Stomach (tissue), 19 donors: Measurements from ENCODE around the gene CXXC1. TPM values are rescaled to one million over a fixed set of nuclear protein-coding genes. Genes with fewer than 3 reads are reported as not detected.

ENCODE experiments used
- DNase-seq, 2 donors: peaks; one replicate each; pipeline versions ENCODE4 v3.0.0 to v3.0.0-alpha.2; 2013 to 2019
- H3K27ac ChIP-seq, 5 donors: fragments of 200-600 bp in 4 of 5; sonication (generic) in 4 of 5; one replicate each; pipeline ENCODE4 v1.5.1; 2013 to 2019; ENCODE audit warnings: mild to moderate bottlenecking in 1 of 5, moderate library complexity in 1 of 5
- H3K27me3 ChIP-seq, 3 donors: fragments of 200-600 bp; sonication (generic); one replicate each; pipeline ENCODE4 v1.5.1; 2017 to 2019; ENCODE audit warnings: mixed run types in 1 of 3
- H3K36me3 ChIP-seq, 4 donors: fragments of 200-600 bp; sonication (generic); 1 replicate in 3 of 4; 2 replicates in 1 of 4; pipeline ENCODE4 v1.5.1; 2016 to 2019
- H3K4me1 ChIP-seq, 4 donors: fragments of 200-600 bp; sonication (generic); one replicate each; pipeline ENCODE4 v1.5.1; 2016 to 2019
- H3K4me3 ChIP-seq, 4 donors: fragments of 200-600 bp; sonication (generic) in 3 of 4; one replicate each; pipeline ENCODE4 v1.5.1; 2016 to 2019; ENCODE audit warnings: mild to moderate bottlenecking in 1 of 4
- H3K9me3 ChIP-seq, 4 donors: fragments of 200-600 bp; sonication (generic); one replicate each; pipeline ENCODE4 v1.5.1; 2016 to 2019
- CTCF ChIP-seq, 7 experiments: fragments of 450-650 bp in 4 of 7; fragments of 200-600 bp in 3 of 7; sonication (generic) in 3 of 7; IDR thresholded peaks; one replicate each; pipeline ENCODE4 v1.5.1; 2016 to 2019; ENCODE audit warnings: antibody characterized with exemption in 7 of 7, control low read depth in 2 of 7, mild to moderate bottlenecking in 1 of 7
- EP300 ChIP-seq: sonication (generic); formaldehyde crosslinking; IDR thresholded peaks from one replicate; pipeline ENCODE4 v1.6.1; 2017; ENCODE audit warnings: antibody characterized with exemption
- POLR2A ChIP-seq, 4 donors: fragments of 450-650 bp; IDR thresholded peaks; one replicate each; pipeline ENCODE4 v1.6.1; 2016; ENCODE audit warnings: antibody characterized with exemption in 4 of 4, control low read depth in 2 of 4, mild to moderate bottlenecking in 1 of 4, moderate library complexity in 1 of 4
- POLR2AphosphoS5 ChIP-seq, 3 donors: sonication (generic); formaldehyde crosslinking; IDR thresholded peaks; one replicate each; pipeline ENCODE4 v1.6.1; 2016; ENCODE audit warnings: antibody characterized with exemption in 3 of 3
- WGBS, 5 donors: extraction: QIAGEN DNeasy Blood & Tissue Kit in 3 of 5; methylation state at CpG; one replicate each; pipeline versions ENCODE4 v1.1.5 to v1.1.7; 2013 to 2018; 5-methylcytosine and 5-hydroxymethylcytosine counted together
- intact Hi-C: fragments of 100-400 bp; cut with DNase I; formaldehyde crosslinking; loops from one replicate; pipeline ENCODE4 v1.15.1; 2023; ENCODE audit warnings: low total_unique reads
- long read RNA-seq, 10 donors: transcript quantifications; one replicate each; lab custom pipeline, GENCODE V29; 2026
- polyA plus RNA-seq, 3 donors: library from polyadenylated mRNA; stranded (reverse); fragments of 200-250 nt; gene quantifications; one replicate each; pipeline ENCODE4 v1.2.3, GENCODE V29; 2013
- total RNA-seq, 5 donors: library from RNA; depleted of rRNA; stranded (reverse); fragments of >200 nt; gene quantifications; one replicate each; pipeline versions ENCODE4 v1.1.0 to v1.2.3, GENCODE V29; 2014 to 2016
- donor health status: healthy with polysubstance abuse.
- donor health status: Bipolar disorder and iron deficiency.
- donor health status: healthy.

CXXC1 gene
- total RNA-seq = 100 to 1,000 TPM in 3 of 5 donors, 10 to 100 TPM in 2; 31.9 to 195 (median 112) TPM
- polyA plus RNA-seq = 10 to 100 TPM; 56.1 to 78.5 (median 64.4) TPM
- long read RNA-seq, donor 1, transcript CXXC1-209 (2 exons, 802 nt) = major isoform, 15 of 19 reads
- long read RNA-seq, donor 1, partial matches to known transcripts = 0 of 19 reads
- long read RNA-seq, donor 1, other reads (novel, unspliced or antisense) = 0 of 19 reads
- long read RNA-seq, donor 2, transcript CXXC1-209 (2 exons, 802 nt) = major isoform, 11 of 16 reads
- long read RNA-seq, donor 2, partial matches to known transcripts = 0 of 16 reads
- long read RNA-seq, donor 2, other reads (novel, unspliced or antisense) = 0 of 16 reads
- long read RNA-seq, donor 3, transcript CXXC1-209 (2 exons, 802 nt) = major isoform, 5 of 8 reads
- long read RNA-seq, donor 3, partial matches to known transcripts = 0 of 8 reads
- long read RNA-seq, donor 3, other reads (novel, unspliced or antisense) = 0 of 8 reads
- long read RNA-seq, donor 4 = 0 reads
- long read RNA-seq, donor 5, transcript CXXC1-209 (2 exons, 802 nt) = major isoform, 5 of 8 reads
- long read RNA-seq, donor 5, partial matches to known transcripts = 0 of 8 reads
- long read RNA-seq, donor 5, other reads (novel, unspliced or antisense) = 0 of 8 reads
- long read RNA-seq, donor 6, transcript CXXC1-209 (2 exons, 802 nt) = major isoform, 62 of 69 reads
- long read RNA-seq, donor 6, partial matches to known transcripts = 0 of 69 reads
- long read RNA-seq, donor 6, other reads (novel, unspliced or antisense) = 0 of 69 reads
- long read RNA-seq, donor 7, transcript CXXC1-209 (2 exons, 802 nt) = major isoform, 7 of 13 reads
- long read RNA-seq, donor 7, partial matches to known transcripts = 0 of 13 reads
- long read RNA-seq, donor 7, other reads (novel, unspliced or antisense) = 0 of 13 reads
- long read RNA-seq, donor 8, transcript CXXC1-209 (2 exons, 802 nt) = major isoform, 10 of 13 reads
- long read RNA-seq, donor 8, partial matches to known transcripts = 0 of 13 reads
- long read RNA-seq, donor 8, other reads (novel, unspliced or antisense) = 0 of 13 reads
- long read RNA-seq, donor 9, transcript CXXC1-209 (2 exons, 802 nt) = major isoform, 5 of 7 reads
- long read RNA-seq, donor 9, partial matches to known transcripts = 0 of 7 reads
- long read RNA-seq, donor 9, other reads (novel, unspliced or antisense) = 0 of 7 reads
- long read RNA-seq, donor 10, transcript CXXC1-209 (2 exons, 802 nt) = major isoform, 6 of 7 reads
- long read RNA-seq, donor 10, partial matches to known transcripts = 0 of 7 reads
- long read RNA-seq, donor 10, other reads (novel, unspliced or antisense) = 0 of 7 reads

GRCh38 chr18:50287441-50288347 lies at the start of gene CXXC1:
Gene CXXC1, minus strand, starts transcription at chr18:50287692. Its CDS starts 103 bp downstream, at chr18:50287589.
- DNase-seq = peak; percentile 98 to 100
- intact Hi-C loops = no loop called here
- TF ChIP-seq POLR2AphosphoS5 (IDR thresholded peaks at IDR 0.05) (peak; percentile 55 to 96 (median 74)), CTCF (IDR thresholded peaks at IDR 0.05) (peak in 5 of 7 experiments; percentile 38 to 74 (median 59)), POLR2A (IDR thresholded peaks at IDR 0.05) (no peak), EP300 (no peak)
- Histone ChIP-seq H3K27me3 (no peaks in the 10 kb centered on the region), H3K9me3 (no peaks in the 10 kb centered on the region), H3K4me1 (peaks cover 0 to 22% (median 14%) of the 10 kb centered on the region in 4 donors), H3K36me3 (peaks cover 22 to 35% (median 34%) of the 10 kb centered on the region in 4 donors), H3K4me3 (peak within 1 kb of the TSS; percentile 70 to 89 (median 75)), H3K27ac (peak within 1 kb of the TSS; percentile 84 to 92 (median 90))
- 0 to 1% (median 0%) methylated on average over 41 to 76 of the region's 76 CpGs for WGBS, 5 donors

GRCh38 chr18:50334546-50335152 lies 47.2 kb upstream of the CXXC1 start:
- 76 to 95% (median 80%) methylated on average over 7 of the region's 7 CpGs for WGBS, 5 donors
- Histone ChIP-seq H3K36me3 (no peaks in the 10 kb centered on the region), H3K27ac (no peak overlapping the region), H3K4me3 (no peak overlapping the region), H3K9me3 (no peaks in the 10 kb centered on the region), H3K4me1 (no peaks in the 10 kb centered on the region), H3K27me3 (no peaks in the 10 kb centered on the region)
- intact Hi-C loops = no loop called here
- TF ChIP-seq EP300 = no peak
- TF ChIP-seq CTCF (IDR thresholded peaks at IDR 0.05) = no peak
- no peak for DNase-seq

- no peak for TF ChIP-seq EP300
- no peak for TF ChIP-seq CTCF (IDR thresholded peaks at IDR 0.05)
- TF ChIP-seq POLR2AphosphoS5 (IDR thresholded peaks at IDR 0.05) = no peak
- TF ChIP-seq POLR2A (IDR thresholded peaks at IDR 0.05) = no peak
- 62 to 79% (median 76%) methylated on average over 1 of the region's 1 CpG for WGBS, 5 donors
Measured at GRCh38 chr18:50331691-50332090, 44.2 kb upstream of the CXXC1 start.

More at GRCh38 chr18:50331691-50332090, 44.2 kb upstream of the CXXC1 start:
- peaks cover 0 to 6% (median 0%) of the 10 kb centered on the region in 4 donors for H3K4me1 ChIP-seq
- H3K27ac ChIP-seq = no peak overlapping the region
- H3K27me3 ChIP-seq = no peaks in the 10 kb centered on the region
- no peak overlapping the region for H3K4me3 ChIP-seq
- intact Hi-C loops = no loop called here
- no peaks in the 10 kb centered on the region for H3K36me3 ChIP-seq
- H3K9me3 ChIP-seq = no peaks in the 10 kb centered on the region
- no peak for DNase-seq
